Mucosa of stomach (tissue), 1 donor: ENCODE measurements around the gene HK1.

ENCODE experiments used
- H3K27me3 ChIP-seq: one replicate; pipeline ENCODE4 v1.7.0; 2013; ENCODE audit warnings: mild to moderate bottlenecking, low read length; ENCODE audit not compliant: control insufficient read depth, insufficient read depth
- H3K36me3 ChIP-seq: one replicate; pipeline ENCODE4 v1.7.0; 2013; ENCODE audit warnings: low read length; ENCODE audit not compliant: control insufficient read depth, insufficient read depth
- H3K4me1 ChIP-seq: one replicate; pipeline ENCODE4 v1.7.0; 2013; ENCODE audit warnings: mild to moderate bottlenecking, low read length; ENCODE audit not compliant: control insufficient read depth, insufficient read depth
- H3K4me3 ChIP-seq: one replicate; pipeline ENCODE4 v1.7.0; 2013; ENCODE audit warnings: low read length
- H3K9ac ChIP-seq: one replicate; pipeline ENCODE4 v1.7.0; 2013; ENCODE audit warnings: mild to moderate bottlenecking, low read length, moderate library complexity
- H3K9me3 ChIP-seq: one replicate; pipeline ENCODE4 v1.7.0; 2013; ENCODE audit warnings: mild to moderate bottlenecking, low read length, moderate library complexity; ENCODE audit not compliant: control insufficient read depth
- donor health status: Pancreatic carcinoma.

Gene HK1

DNA sequence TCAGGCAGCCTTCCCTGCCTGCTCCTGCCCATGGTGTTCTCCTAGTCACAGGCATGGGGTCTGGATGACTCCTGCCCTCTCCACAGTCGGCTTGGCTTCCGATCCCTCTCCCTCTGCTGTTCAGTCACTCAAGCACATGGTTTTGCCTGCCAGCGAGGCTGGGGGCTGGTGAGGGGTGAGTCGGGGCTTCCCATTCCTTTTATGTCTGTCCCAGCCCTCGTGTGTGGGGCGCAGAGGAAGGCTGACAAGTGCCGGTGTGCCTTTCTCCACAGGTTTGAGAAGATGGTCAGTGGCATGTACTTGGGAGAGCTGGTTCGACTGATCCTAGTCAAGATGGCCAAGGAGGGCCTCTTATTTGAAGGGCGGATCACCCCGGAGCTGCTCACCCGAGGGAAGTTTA lies 98.4 kb downstream of the HK1 start:
- peaks cover 3% of the 10 kb centered on the region for H3K36me3 ChIP-seq
- H3K4me1 ChIP-seq = peaks cover 31% of the 10 kb centered on the region
- no peaks in the 10 kb centered on the region for H3K9me3 ChIP-seq
- H3K9ac ChIP-seq = no peak overlapping the region
- no peak overlapping the region for H3K4me3 ChIP-seq
- no peaks in the 10 kb centered on the region for H3K27me3 ChIP-seq

DNA sequence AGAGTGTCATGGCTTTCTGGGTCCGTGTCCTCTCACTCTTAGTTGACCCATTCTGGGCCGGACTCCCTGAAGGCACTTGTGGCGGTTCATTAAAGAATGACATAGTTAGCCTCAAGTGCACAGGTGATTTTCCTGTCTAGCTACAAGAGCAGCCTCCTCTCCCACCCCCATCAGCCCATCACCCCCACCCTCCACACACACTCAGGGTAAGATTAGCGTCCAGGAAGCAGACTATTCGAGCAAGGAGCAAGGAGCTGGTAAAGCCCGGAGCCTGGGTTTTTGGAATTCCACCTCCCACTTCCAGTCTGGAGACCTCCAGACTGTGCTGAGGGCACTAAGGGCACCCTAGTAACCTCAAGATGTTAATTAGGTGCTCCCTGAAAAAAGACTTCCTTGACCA lies 98.9 kb downstream of the HK1 start:
- Histone ChIP-seq H3K9ac (no peak overlapping the region), H3K9me3 (no peaks in the 10 kb centered on the region), H3K4me3 (no peak overlapping the region), H3K27me3 (no peaks in the 10 kb centered on the region), H3K36me3 (peaks cover 3% of the 10 kb centered on the region), H3K4me1 (peaks cover 31% of the 10 kb centered on the region)

DNA sequence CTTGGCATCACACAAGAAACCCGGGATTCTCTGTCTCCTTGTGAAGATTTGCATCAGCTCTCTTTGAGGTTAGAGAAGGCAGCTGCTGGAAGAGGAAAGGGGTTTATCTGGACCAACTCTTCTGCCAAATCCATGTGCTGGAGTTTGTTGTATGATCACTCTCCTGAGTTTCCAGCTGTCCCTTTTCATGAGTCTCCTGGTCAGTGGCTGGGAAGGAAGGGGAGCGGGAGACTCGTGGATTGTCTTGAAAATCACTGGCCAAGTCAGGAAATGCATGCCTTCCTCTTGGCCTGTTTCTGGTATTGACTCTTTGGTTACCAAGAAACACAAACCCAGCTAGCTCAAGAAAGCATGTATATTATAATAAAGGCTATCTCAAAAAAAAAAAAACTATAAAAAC lies 99.6 kb downstream of the HK1 start:
- peaks cover 30% of the 10 kb centered on the region for H3K4me1 ChIP-seq
- H3K9ac ChIP-seq = no peak overlapping the region
- no peaks in the 10 kb centered on the region for H3K9me3 ChIP-seq
- H3K4me3 ChIP-seq = no peak overlapping the region
- no peaks in the 10 kb centered on the region for H3K27me3 ChIP-seq
- H3K36me3 ChIP-seq = peaks cover 3% of the 10 kb centered on the region

DNA sequence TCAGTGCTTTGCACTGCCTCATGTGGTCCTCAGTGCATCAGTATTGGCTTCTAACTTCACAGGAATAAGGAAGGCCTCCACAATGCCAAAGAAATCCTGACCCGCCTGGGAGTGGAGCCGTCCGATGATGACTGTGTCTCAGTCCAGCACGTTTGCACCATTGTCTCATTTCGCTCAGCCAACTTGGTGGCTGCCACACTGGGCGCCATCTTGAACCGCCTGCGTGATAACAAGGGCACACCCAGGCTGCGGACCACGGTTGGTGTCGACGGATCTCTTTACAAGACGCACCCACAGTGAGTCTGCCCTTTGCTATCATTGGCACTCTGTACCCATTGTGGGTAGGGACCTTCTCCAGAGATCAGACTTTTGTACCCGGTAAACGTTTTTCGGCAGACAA lies 101.5 kb downstream of the HK1 start:
- Histone ChIP-seq H3K36me3 (peaks cover 3% of the 10 kb centered on the region), H3K9ac (no peak overlapping the region), H3K27me3 (no peaks in the 10 kb centered on the region), H3K4me1 (peaks cover 14% of the 10 kb centered on the region), H3K4me3 (no peak overlapping the region), H3K9me3 (no peaks in the 10 kb centered on the region)

DNA sequence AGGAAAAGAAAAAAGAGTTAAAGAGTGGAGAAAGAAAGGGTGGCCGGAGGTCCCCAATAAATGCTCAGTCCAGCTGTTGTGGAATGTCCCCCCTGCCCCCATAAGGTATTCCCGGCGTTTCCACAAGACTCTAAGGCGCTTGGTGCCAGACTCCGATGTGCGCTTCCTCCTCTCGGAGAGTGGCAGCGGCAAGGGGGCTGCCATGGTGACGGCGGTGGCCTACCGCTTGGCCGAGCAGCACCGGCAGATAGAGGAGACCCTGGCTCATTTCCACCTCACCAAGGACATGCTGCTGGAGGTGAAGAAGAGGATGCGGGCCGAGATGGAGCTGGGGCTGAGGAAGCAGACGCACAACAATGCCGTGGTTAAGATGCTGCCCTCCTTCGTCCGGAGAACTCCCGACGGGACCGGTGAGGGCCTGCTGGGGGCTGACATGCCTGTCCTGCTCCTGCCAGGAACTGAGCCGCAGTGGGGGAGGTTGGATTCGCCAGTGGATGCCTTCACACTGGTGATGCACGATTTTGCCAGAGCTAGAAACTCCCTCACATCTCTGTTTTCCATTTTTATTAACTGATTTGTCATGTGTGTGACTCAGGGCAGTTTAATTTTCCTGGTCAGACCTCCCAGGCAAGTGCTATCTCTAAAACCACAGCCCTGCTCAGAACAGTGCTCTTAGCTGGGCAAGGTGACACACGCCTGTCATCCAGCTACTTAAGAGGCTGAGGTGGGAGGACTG lies 104.3 kb downstream of the HK1 start:
- no peak overlapping the region for H3K9ac ChIP-seq
- no peaks in the 10 kb centered on the region for H3K9me3 ChIP-seq
- peaks cover 8% of the 10 kb centered on the region for H3K4me1 ChIP-seq
- H3K4me3 ChIP-seq = no peak overlapping the region
- H3K36me3 ChIP-seq = no peaks in the 10 kb centered on the region
- no peaks in the 10 kb centered on the region for H3K27me3 ChIP-seq

DNA sequence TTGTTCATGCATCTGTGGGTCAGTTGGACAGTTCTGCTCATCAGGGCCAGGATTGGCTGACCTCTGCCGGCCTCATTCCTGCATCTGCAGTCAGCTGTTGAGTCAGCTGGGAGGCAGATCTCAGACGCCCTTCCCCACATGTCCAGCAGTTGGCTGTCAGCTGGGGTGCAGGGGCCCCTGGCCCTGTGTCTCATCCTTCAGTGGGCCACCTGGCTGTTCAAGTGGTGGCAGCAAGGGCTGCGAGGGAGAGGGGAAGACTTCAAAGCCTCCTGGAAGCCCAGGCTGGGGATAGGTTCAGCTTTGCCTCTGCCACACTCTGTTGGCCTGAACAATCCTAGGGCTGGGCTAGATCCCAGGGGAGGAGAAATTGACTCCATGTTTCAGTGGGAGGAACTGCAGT lies 105.3 kb downstream of the HK1 start:
- Histone ChIP-seq H3K36me3 (no peaks in the 10 kb centered on the region), H3K4me3 (no peak overlapping the region), H3K27me3 (no peaks in the 10 kb centered on the region), H3K9ac (no peak overlapping the region), H3K4me1 (peaks cover 8% of the 10 kb centered on the region), H3K9me3 (no peaks in the 10 kb centered on the region)

DNA sequence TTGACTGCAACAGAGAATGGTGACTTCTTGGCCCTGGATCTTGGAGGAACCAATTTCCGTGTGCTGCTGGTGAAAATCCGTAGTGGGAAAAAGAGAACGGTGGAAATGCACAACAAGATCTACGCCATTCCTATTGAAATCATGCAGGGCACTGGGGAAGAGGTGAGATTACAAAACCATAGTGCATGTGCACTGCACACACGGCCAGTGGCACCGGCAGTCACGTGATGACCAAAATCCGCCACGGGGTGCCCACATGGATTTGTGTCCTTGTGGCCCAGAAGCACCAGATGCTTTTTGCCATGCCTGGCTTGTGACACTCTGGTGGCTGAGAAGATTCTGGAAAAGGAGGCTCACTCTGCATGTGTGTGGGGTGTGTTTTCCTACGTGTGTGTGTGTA lies 106.0 kb downstream of the HK1 start:
- no peaks in the 10 kb centered on the region for H3K27me3 ChIP-seq
- H3K36me3 ChIP-seq = no peaks in the 10 kb centered on the region
- H3K9ac ChIP-seq = no peak overlapping the region
- no peak overlapping the region for H3K4me3 ChIP-seq
- H3K4me1 ChIP-seq = peaks cover 8% of the 10 kb centered on the region
- no peaks in the 10 kb centered on the region for H3K9me3 ChIP-seq

DNA sequence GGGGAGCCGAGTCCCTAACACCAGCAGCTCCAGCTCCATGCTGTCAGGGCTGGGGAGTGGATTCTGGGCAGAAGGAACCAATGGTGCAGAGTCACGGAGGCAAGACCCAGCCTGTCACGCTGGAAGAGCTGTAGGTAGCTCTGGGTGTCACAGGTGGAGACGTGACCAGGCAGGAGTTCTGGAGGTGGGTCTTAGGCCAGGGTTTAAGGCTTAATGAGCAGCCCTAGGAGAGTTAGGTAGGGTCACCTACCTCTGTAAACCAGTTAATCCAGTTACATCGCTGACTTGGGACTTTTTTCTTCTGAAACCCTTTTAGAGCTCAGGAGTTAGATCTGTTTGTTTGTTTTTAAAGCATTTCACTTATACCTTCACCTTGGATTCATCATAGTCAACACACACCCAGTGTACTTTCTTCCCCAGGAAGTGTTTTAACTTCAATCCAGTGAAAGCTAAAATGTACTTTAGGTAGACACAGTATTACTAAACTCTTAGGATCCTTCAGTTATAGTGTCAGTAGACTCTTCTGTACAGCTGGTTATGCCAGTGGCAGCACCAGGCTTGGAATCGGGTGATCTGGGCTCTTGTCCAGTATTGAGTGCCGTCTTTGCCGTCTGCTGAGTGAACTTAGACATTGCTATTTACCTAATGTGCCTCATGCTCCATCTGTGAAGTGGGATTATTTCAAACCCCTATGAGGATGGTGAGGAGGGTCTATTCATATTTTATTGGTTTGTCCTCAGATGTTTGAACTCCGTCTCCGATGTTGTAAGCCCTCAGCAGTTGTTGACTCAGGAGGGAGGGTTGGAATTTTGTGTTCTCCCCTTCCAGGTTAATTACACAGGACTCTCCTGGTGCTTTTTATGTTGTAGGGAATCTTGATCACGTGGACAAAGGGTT lies 107.4 kb downstream of the HK1 start:
- Histone ChIP-seq H3K9ac (no peak overlapping the region), H3K27me3 (no peaks in the 10 kb centered on the region), H3K36me3 (no peaks in the 10 kb centered on the region), H3K4me3 (no peak overlapping the region), H3K9me3 (no peaks in the 10 kb centered on the region), H3K4me1 (peaks cover 21% of the 10 kb centered on the region)

DNA sequence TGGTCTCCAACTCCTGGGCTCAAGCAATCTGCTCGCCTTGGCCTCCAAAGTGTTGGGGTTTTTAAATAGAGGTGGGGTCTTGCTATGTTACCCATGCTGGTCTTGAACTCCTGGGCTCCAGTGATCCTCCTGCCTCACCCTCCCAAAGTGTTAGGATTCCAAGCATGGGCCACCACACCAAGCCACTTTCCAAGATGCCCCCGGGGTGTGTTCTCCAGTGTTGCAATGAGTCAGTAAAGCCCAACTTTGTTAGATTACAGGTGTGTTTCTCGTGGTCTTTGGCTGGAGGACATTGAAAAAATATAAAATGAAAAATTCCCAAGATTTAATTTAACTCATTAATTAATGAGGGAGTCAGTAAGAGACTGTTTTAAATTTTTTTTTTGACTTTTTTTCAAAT lies 109.2 kb downstream of the HK1 start:
- H3K36me3 ChIP-seq = no peaks in the 10 kb centered on the region
- peaks cover 31% of the 10 kb centered on the region for H3K4me1 ChIP-seq
- no peaks in the 10 kb centered on the region for H3K9me3 ChIP-seq
- H3K9ac ChIP-seq = no peak overlapping the region
- no peaks in the 10 kb centered on the region for H3K27me3 ChIP-seq
- no peak overlapping the region for H3K4me3 ChIP-seq

DNA sequence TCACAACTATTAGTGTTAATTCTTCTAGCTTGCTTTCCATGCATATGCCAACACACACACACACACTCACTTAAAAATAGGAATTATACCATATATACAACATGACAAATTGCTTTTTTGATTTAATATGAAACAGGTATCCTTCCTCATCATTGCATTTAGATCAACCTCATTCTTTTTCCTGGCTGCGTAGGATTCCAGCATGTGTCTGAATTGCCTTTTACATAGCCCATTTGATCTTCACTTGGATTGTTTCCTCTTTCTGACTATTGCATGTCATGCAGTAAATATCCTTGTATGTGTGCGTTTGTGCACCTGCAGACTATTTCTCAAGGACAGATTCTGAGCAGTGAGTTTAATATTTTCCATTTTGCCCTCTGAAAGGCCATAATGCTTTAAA lies 110.2 kb downstream of the HK1 start:
- no peaks in the 10 kb centered on the region for H3K9me3 ChIP-seq
- no peaks in the 10 kb centered on the region for H3K27me3 ChIP-seq
- no peaks in the 10 kb centered on the region for H3K36me3 ChIP-seq
- H3K4me1 ChIP-seq = peaks cover 31% of the 10 kb centered on the region
- no peak overlapping the region for H3K9ac ChIP-seq
- H3K4me3 ChIP-seq = no peak overlapping the region

DNA sequence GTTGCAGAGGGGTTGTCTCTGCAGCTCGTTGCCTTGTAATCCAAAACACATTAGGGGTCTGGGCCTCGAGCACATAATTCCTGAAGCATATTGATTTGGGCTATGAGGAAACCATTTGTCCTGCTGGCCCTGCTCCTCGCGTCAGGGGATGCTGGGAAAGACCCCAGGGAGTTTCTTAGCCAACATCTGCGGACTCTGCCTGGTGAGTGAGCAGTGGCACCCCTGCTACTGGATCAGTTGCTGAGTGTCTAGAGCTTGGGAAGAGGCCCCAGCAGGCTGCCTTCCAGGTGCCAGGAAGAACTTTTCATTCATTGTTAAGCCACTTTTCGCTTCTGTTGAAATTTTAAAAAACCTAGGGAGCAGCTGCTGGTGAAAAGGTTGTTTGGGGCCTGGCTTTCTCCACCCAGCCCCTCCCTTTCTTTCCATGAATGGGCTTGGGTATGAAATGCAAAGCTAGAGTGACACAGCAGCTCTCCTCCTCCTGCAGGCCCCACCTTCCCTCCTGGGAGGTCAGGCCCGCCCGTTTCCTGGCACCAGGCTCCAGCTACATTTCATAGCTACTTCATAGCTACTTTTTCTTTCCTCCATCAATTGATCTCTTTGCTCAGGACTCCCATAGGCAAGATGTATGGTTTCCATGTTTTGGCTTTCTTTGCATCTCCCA lies 111.7 kb downstream of the HK1 start:
- H3K4me3 ChIP-seq = no peak overlapping the region
- no peaks in the 10 kb centered on the region for H3K27me3 ChIP-seq
- H3K9ac ChIP-seq = no peak overlapping the region
- H3K36me3 ChIP-seq = no peaks in the 10 kb centered on the region
- H3K9me3 ChIP-seq = no peaks in the 10 kb centered on the region
- peaks cover 31% of the 10 kb centered on the region for H3K4me1 ChIP-seq

DNA sequence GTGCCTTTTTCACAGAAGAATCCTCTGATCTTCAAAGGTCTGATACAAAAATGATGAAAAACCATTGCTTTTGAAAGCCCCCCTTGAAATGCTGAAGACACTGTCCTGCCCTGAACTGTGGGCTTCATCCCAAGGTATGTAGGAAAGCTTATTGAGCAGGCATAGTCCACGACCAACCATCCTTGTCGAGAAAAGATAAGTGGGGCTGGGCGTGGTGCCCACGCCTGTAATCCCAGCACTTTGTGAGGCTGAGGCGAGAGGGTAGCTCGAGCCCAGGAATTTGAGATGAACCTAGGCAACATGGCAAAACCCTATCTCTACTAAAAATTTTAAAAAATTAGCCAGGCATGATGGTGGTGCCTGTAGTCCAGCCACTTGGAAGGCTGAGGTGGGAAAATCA lies 112.9 kb downstream of the HK1 start:
- Histone ChIP-seq H3K4me1 (peaks cover 23% of the 10 kb centered on the region), H3K36me3 (no peaks in the 10 kb centered on the region), H3K9me3 (no peaks in the 10 kb centered on the region), H3K4me3 (no peak overlapping the region), H3K9ac (no peak overlapping the region), H3K27me3 (no peaks in the 10 kb centered on the region)
